Ovary (tissue), 3 donors: ENCODE results near the gene RNF126.

Source experiments
- CTCF ChIP-seq, 3 donors: fragments of 450-650 bp in 2 of 3; fragments of 200-600 bp in 1 of 3; IDR thresholded peaks; one replicate each; pipeline versions ENCODE4 v1.5.1 to v1.8.0; 2016 to 2022; ENCODE audit warnings: antibody characterized with exemption in 3 of 3, mild to moderate bottlenecking in 1 of 3
- EP300 ChIP-seq: sonication (generic); formaldehyde crosslinking; IDR thresholded peaks from one replicate; pipeline ENCODE4 v1.6.1; 2017; ENCODE audit warnings: antibody characterized with exemption
- POLR2A ChIP-seq: fragments of 450-650 bp; IDR thresholded peaks from one replicate; pipeline ENCODE4 v1.6.1; 2017; ENCODE audit warnings: antibody characterized with exemption, mild to moderate bottlenecking, moderate library complexity
- donor health status: DM: no; HTN: no; CAD: no.

- TF ChIP-seq POLR2A (no peak), CTCF (IDR thresholded peaks at IDR 0.05) (no peak), EP300 (no peak)
These were observed 7.6 kb upstream of the RNF126 start for GRCh38 chr19:670609-671075.
